ENCODE results near the gene CSHL1.
"Not testable (repeated sequence)": the region's sequence is repeated elsewhere in the genome, so short reads cannot be mapped to it uniquely, and the experiment has no call there.

DNA sequence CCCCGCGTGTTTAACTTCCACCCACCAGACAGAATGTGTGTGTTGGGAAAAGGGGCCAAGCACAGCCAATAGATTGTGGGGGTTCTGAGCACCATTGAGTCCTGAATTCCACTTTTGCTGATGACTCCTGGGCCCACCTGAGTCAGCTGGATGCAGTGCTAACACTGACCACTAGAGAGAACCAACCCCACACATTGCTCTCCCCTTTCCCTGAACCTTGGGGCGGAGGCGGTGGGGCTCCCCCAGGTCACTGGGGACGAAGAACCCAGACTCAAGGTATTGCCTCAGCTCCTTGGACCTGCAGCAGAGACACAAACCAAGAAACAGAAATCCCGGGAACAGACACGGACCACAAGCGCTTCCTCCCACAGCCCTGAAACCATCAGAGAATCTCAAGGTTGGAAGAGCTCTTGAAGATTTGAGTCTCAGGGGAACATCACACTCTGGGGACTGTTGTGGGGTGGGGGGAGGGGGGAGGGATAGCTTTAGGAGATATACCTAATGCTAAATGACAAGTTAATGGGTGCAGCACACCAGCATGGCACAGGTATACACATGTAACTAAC is 36.9 kb downstream of the CSHL1 start:
- TF ChIP-seq, protein P1, sequence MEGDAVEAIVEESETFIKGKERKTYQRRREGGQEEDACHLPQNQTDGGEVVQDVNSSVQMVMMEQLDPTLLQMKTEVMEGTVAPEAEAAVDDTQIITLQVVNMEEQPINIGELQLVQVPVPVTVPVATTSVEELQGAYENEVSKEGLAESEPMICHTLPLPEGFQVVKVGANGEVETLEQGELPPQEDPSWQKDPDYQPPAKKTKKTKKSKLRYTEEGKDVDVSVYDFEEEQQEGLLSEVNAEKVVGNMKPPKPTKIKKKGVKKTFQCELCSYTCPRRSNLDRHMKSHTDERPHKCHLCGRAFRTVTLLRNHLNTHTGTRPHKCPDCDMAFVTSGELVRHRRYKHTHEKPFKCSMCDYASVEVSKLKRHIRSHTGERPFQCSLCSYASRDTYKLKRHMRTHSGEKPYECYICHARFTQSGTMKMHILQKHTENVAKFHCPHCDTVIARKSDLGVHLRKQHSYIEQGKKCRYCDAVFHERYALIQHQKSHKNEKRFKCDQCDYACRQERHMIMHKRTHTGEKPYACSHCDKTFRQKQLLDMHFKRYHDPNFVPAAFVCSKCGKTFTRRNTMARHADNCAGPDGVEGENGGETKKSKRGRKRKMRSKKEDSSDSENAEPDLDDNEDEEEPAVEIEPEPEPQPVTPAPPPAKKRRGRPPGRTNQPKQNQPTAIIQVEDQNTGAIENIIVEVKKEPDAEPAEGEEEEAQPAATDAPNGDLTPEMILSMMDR (IDR thresholded peaks at IDR 0.05): not testable (repeated sequence)
- not testable (repeated sequence) for TF ChIP-seq EP300, POLR2A, POLR2AphosphoS5 (IDR thresholded peaks at IDR 0.05)

Measured in upper lobe of left lung (tissue), 4 donors.